RKO (cell line): ENCODE data around the gene CBLN3.
"Not testable (repeated sequence)": the region's sequence is repeated elsewhere in the genome, so short reads cannot be mapped to it uniquely, and the experiment has no call there.

Experiments
- DNase-seq: peaks from one replicate; pipeline ENCODE4 v3.0.0-alpha.2; 2016; ENCODE audit warnings: low spot score

The CBLN3 gene

DNA sequence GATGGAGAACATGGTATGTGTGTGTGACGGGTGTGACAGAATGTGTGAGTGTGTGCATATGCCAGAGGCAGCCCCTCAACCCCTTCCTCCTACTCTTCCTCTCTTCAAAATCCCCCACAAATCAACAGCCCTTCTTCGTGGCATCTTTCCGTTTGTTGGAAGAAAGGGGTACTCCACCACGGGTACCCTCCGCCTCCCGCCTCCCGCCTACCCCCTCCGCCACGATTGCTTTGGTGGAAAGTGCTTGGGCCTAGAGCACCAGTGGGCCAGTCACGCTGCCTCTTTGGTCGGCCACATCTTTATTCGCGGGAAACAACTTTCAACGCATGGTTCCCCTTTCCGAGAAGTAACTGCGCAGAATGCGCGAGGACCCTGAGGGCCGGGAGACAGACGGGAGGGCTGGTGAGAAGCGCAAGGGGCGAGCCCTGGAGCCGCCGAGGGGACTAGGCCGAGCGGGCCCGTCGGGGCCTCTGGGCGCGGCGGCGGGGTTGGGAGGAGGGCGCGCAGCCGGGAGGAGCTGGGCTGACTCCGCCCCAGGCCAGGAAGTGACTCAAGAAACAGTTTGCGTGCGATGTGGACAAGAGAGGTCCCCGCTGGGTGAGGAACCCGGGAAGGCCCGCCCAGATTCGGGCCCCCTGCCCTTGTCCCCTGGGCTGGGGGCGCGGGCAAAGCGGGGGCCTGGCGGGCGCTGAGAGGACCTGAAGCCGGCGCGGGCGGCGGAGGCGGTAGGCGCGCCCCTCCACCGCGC, at the start of gene CBLN3, which contains the start of gene KHNYN:
Gene CBLN3, minus strand, starts transcription at position 274 of the 748 bp plus-strand sequence. CDS start 614 bp downstream, outside the sequence.
Gene KHNYN, plus strand, starts transcription at position 560 of the 748 bp plus-strand sequence. CDS start 777 bp downstream, outside the sequence.
- peak; percentile 93 for DNase-seq

DNA sequence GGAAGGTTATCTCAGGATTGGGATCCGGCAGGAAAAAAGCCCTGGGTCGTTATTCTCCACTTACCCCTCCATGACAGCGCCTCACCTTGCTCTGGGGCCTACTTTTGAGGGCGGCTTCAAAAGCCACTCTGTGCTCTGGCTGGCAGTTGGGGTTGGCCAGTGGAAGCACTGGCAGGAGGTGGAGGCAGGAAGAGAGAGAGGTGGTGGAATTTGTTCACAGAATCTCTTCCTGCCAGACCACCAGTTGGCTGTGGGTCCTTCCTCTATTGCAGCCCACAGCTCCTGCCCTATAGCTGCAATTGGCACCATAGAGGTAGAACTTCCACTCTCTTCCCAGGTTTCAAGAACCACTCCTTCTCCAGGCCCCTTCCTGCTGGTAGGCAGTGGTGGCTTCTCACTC, 45.8 kb upstream of the CBLN3 start:
- DNase-seq = no peak

DNA sequence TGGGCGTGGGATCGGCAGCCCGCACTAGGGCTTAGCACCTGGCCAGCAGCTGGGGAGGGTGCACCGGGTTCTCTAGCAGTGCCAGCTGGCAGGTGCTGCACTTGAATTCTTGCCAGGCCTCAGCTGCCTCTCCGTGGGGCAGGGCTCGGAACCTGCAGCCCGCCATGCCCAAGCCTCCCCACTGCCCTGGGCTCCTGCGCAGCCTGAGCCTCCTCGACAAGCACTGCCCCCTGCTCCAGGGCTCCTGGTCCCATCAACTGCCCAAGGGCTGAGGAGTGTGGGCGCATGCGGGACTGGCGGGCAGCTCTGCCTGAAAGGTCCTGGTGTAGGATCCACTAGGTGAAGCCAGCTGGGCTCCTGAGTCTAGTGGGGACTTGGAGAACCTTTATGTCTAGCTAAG, 43.7 kb upstream of the CBLN3 start:
- no peak for DNase-seq

DNA sequence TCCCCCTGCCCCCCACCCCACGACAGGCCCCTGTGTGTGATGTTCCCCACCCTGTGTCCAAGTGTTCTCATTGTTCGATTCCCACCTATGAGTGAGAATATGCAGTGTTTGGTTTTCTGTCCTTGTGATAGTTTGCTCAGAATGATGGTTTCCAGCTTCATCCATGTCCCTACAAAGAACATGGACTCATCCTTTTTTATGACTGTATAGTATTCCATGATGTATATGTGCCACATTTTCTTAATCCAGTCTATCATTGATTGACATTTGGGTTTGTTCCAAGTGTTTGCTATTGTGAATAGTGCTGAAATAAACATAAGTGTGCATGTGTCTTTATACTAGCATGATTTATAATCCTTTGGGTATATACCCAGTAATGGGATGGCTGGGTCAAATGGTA, 41.0 kb upstream of the CBLN3 start:
- not testable (repeated sequence) for DNase-seq

DNA sequence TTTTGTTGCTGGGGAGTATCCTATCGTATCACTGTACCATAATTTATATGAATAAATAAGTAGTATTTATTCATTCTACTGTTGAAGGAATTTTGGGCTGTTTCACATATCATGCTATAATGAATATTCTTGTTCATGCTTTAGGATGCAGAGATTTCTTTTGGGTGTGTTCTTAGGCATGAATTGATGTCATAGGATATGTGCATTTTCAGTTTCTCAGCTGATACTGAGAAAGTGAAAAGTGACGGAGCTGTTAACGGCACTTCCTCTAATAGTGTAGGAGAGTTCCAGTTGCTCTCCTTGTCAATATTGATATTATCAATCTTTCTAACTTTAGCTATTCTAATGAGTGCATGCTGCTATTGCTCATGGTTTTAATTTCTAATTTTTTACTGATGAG, 36.3 kb upstream of the CBLN3 start:
- no peak for DNase-seq

DNA sequence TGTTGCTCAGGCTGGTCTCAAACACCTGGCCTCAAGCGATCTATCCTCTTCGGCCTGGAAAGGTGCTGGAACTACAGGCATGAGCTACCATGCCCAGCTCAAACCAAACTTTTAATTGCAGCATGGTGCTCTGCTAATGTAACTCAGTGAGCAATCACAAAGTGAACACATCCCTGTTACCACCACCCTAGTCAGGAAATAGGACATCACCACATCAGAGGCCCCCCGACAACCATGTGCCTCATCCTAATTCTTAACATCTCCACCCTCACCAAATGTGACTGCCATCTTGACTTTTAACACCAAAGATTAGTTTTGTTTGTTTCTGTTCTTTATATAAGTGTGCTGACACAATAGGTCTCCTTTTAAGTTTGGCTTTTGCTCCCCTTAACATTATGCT, 35.9 kb upstream of the CBLN3 start:
- no peak for DNase-seq

DNA sequence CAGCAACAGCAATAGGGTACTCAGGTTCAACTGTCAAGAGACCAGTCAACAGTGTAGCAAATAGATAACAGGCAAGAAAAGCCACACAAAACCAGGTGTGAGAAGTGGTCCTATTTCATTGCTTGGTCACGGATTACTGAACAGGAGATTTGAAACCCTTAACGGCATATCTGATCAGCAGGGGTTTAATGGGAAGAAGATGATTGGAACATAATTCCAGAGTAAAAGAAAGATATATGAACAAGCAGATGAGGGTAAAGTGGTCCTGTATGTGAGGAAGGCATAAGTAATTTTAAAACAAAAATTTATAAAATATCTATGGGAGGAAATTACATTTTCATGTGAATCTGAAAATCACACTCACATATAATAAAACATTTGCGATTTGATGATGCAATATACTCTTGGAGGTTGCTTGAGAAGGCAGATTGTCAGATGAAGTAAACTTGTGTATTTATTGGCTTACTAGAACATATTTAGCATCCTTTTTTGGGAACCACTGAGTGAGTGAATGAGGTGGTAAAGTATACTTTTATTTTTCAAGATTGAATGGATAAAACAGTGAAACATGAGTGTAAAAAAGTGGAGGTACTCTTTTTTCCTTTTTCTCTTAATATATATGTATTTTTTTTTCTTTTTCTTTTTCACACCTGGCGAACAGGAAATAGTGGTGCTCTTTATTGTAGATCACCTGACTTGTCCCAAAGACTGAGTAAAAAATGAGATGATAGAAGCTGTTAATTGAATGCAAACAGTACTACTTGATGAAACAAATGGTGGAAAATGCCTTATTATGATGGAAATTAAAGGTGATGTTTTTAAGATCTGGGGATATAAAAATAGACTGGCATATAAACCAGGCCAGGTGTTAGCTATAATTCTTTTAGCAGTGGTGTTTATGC, 34.7 kb upstream of the CBLN3 start:
- no peak for DNase-seq

DNA sequence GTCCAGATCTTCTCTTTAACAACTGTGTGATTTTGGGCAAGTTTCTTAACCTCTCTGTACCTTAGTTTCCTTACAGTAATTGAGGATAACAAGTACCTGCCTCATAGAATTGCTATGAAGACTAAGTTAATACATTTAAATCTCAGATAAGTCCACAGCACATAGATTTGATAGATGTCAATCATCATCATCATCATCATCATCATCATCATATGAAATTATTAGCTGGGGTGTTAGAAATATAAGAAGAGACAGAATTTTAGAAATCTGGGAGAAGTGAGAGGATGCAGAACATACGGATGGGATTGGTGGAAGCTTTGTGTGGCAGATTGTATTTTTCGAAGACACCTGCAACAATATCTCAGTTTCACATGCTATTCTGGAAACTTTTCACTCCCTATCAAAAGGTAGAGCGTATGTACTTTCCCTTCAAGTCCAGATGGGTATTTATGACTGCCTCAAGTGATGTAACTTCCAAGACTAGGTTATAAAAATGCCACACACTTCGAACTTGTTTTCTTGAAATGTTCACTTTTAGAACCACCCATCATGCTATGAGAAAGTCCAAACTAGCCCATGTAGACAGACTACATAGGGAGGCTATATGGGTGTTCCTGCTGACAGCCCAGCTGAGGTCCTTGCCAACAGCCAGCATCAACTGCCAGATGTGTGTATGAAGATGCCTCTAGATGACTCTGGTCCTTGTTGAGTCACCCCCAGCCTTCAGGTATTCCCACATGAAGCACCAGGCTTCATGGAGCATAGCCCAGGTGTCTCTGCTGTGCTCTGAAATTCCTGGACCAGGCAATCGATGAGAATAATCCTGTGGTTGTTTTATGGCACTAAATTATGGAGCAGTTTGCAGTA, 33.8 kb upstream of the CBLN3 start:
- DNase-seq = no peak

DNA sequence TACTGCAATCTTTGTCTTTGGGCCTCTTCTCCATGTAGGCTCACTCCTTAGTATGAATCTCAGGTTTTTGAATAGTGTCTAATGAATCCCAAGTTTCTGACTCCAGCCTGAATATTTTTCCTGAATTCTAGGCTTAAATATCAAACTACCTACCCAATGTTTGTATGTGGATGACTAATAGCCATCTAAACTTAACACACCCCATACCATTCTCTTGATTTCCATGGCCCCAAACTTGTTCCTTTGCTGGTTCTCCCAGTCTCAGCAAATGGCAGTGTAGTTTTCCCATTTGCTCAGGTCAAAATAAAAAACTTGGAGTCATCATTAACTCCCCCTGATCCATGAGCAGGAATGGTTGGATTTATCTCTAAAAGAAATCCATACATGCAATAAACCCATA, 31.9 kb upstream of the CBLN3 start:
- DNase-seq = no peak

DNA sequence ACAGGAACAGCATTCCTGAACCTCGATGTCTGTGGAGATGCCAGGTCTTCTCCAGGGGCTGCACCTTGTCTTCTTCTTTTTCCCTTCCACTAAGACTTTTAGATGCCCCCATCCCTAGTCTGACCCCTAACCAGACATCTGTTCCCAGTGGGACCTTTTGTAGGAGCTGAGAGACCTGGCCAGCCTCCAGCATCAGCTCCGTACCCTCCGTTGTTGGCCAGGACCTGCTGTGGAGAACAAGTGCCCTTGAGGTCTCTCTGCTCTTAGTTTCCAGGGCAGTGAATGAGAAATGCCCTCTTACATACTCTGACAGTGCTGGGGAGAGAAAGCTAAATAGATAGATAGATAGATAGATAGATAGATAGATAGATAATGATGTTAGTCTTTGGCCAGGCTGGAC, 29.9 kb upstream of the CBLN3 start:
- DNase-seq = no peak

DNA sequence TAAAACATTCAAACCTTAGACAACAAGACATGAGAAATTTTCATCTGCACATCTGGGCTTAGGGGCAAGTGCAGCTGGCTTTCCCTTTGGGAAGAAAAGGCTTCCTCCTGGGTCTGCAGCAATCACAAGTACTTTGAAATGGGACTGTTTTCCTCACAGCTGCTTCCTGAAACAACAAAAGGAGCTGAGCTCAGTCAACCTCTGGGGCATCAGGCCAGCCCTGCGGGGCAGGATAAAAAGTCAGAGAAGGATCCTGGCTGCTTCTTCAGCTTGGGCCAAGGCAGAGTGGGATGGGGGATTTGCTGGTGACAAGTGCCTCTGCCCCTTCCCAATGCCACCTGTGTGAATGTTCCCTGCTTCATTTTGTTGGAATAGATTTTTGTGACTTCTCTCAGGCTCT, 29.3 kb upstream of the CBLN3 start:
- no peak for DNase-seq

DNA sequence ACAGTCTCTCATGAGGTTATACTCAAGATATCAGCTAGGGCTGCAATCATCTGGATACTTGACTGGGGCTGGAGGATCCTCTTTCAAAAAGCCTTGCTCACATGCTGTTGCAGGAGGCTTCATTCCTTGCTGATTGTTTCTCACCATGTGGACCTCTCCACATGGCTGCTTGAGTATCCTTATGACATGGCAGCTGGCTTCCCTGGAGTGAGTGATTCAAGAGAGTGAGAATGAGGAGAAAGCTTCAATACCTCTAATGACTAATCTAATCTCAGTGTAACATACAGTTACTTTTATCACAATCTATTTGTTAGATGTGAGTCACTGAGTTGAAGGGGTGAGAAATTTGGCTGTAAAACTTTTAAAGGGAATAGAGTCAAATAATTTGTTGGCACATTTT, 27.5 kb upstream of the CBLN3 start:
- peak; percentile 23 for DNase-seq

DNA sequence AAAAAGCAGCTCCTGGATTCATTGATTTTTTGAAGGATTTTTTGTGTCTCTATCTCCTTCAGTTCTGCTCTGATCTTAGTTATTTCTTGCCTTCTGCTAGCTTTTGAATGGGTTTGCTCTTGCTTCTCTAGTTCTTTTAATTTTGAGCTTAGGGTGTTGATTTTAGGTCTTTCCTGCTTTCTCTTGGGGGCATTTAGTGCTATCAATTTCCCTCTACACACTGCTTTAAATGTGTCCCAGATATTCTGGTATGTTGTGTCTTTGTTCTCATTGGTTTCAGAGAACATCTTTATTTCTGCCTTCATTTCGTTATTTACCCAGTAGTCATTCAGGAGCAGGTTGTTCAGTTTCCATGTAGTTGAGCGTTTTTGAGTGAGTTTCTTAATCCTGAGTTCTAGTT, 21.4 kb upstream of the CBLN3 start:
- not testable (repeated sequence) for DNase-seq

DNA sequence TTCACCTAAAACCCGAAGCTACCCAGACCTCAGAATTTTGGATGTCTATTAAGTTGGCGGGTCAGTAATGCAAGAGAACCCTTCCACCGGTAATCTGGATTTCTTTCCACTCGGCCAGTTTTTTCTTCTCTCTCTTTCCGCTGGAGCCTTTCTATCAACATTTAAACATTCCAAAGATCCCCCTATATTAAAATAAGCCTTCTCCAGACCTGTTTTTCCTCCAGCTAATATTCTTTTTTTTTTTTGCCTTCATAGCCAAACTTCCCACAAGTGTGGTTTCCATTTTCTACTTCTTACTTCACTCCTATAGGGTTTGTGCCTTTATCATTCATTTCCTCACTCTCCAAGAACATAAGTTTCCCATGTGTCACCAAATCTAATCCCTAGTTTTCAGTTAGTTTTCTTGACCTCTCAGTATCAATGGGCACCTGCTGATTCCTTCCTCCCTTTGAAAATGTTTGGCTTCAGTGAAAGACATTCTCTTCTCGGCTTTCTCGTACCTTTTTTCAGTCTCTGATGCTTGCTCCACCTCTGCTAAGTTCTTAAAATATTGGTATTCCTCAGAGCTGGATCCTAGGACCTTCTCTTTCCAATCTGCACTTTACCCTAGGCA, 13.7 kb upstream of the CBLN3 start:
- peak; percentile 43 for DNase-seq

DNA sequence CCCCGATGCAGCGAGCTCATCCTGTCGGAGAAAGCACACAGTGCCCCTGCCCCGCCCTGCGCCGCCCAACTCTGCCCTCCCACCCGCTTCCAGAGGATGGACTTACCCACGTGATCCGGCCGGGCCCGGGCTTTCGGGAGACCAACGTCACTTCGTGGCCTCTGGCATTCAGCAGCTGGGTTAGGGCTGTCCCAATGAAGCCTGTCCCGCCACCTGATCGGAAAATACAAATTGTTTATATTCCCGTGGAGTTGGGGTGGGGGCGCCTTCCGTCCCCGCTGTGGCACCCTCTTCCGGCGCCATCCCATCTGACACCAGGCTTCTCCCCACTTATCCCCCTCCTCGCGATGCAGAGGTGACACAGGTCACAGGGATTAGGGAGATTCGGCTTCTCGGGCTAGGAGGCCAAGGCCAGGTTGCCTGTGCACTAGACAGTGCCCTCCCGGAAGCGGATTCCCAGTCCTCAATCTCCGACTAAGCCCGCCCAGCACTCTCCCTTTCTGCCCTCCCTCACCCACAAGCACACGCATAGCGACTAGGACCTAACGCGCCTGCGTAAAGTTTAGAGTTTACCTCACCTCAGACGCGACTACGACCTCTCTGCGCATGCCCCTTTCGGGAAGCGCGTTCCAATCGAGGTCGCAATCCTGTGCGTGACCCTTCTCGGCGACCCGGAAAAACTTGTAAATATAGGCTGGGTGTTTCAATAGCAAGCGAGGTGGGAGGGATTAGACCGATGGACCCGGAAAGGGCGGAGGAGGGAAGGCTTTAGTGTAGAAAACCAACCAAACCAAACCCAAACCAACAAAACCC, 13.0 kb upstream of the CBLN3 start, which contains the start of gene SDR39U1:
Gene SDR39U1, minus strand, starts transcription at position 537 of the 813 bp plus-strand sequence. Its CDS starts 7 bp downstream, at position 530.
- DNase-seq = peak; percentile 99

DNA sequence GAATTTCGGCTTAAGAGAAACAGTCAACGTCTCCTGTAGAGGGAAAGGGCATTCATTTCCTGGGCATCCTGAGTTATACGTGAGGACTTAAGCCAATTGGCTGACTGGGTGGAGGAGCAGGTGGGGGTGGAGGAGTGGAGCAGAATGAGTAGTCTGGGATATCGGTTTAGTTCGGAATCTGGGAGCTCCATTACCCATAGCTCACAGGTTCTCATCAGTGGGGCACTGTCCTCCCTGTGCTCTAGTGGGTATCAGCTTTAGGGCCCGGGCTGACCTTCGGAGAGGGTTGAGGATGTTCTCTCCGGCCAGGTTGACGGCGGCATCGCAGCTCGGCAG, 12.4 kb upstream of the CBLN3 start:
- DNase-seq = peak; percentile 83

DNA sequence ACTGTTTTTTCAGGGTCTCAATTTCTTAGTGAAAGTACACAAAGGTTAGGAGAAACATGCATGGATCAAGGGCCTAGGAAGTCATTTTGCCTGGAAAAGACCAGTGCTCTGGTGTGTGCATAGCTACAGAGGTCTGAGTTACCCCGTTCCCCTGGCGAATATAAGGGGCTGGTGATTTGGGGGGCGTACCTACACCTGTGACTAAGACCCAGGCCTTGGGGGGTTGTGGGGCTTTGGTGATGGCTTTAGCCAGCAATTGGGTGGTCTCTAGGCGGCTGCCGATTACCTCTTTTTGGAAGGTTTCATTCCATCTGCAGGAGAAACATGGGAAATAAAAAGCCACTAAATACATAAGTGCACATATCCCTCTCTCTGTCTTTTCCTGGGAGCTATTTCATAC, 12.0 kb upstream of the CBLN3 start:
- no peak for DNase-seq

DNA sequence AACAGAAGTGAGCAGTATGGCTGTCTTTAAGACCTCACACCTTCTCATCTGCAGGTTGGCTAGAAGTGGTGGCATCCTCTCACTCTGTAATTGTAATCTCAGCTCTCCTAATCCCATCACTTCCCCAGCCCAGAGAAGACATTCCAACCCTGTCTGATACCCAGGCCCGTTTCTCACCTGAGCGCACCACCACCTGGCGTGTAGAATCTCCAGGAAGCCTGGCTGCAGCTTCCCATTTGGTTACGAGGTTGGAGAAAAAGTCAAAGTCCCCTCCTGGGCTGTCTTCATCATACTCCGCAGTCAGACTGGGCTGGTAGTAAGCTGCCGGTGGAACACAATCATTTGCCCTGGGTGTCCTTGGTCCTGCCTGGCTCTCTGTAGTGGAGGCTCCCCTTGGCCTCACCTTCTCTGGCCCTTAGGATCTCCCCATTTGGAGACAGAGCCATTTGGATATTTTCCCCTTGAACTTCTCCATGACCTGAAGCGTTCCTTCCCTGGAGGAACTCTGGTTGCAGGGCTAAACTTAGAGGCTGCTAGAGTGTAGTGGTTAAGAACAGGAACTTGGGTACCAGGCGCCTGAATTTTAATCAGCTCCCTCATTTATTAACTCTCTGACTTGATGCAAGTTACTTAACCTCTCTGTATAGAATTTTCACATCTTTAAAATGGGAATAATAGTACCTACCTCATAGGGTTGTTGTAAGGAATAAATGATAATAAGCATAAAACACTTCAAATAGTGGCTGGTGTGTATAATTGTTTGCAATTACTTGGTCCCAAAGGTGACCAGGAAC, 11.3 kb upstream of the CBLN3 start:
- no peak for DNase-seq

DNA sequence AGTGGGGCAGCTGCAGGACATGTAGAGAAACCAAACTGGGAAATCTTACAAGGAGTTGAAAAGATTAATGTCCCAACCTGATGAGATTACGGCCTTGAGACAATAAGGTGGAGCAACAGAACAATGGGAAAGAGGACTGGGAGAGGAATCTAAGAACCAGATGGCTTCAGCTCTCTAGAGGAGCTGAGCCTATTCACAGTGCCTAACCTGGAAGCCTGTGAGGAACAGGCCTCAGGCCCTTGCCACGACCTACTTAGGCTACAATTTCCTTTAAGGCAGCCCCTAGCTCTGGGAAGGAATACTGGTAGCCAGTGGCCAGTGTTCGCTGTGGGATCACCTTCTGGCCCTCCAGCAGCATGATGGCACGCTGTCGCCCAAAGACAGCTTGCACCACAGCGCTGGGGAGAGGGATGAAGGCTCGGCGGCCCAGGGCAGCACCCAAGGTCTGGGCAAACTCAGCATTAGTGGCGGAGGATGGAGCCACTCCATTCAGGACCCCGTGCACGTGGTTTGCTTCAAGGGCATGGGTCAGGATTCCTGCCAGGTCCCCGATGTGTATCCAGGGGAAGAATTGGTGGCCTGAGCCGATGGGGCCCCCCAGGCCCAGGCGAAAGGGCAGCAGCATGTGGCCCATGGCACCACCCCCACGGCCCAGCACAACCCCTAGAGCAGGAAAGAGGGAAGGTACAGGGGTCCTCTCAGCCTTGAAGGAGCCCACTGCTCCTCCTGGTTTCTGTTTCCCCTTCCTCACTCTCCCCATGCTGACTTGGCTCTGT, 10.6 kb upstream of the CBLN3 start:
- DNase-seq = no peak
